HepG2 (cell line): ENCODE measurements around the gene ELMOD3.
"Not testable (repeated sequence)": the region's sequence is repeated elsewhere in the genome, so short reads cannot be mapped to it uniquely, and the experiment has no call there.

Experiments
- ARNT ChIP-seq: fragments of 450-650 bp; IDR thresholded peaks from 2 replicates; pipeline ENCODE4 v1.6.1; 2017
- ATF6 ChIP-seq: sonication (generic); formaldehyde crosslinking; conservative IDR thresholded peaks from 2 replicates; pipeline ENCODE4 v1.4.0; 2020; ENCODE audit warnings: missing genetic modification reagents
- CEBPB ChIP-seq: IDR thresholded peaks from 2 replicates; pipeline ENCODE4 v1.6.1; 2011; ENCODE audit warnings: low read depth, low read length, improper control_type of control experiment, borderline replicate concordance
- FOSL2 ChIP-seq: sonication (generic); formaldehyde crosslinking; IDR thresholded peaks from 2 replicates; pipeline ENCODE4 v1.4.0; 2020; ENCODE audit warnings: missing genetic modification reagents
- JARID2 ChIP-seq: sonication (generic); formaldehyde crosslinking; IDR thresholded peaks from 2 replicates; pipeline ENCODE4 v1.8.1; 2023; ENCODE audit warnings: missing genetic modification reagents, inconsistent platforms; ENCODE audit not compliant: insufficient replicate concordance
- POLR2A ChIP-seq, 2 experiments: IDR thresholded peaks; 2 replicates each; pipeline ENCODE4 v1.6.1; 2011; ENCODE audit warnings: low read depth in 2 of 2, low read length in 2 of 2, mild to moderate bottlenecking in 1 of 2, moderate library complexity in 1 of 2; ENCODE audit not compliant: insufficient read depth in 1 of 2
- SRF ChIP-seq: IDR thresholded peaks from 2 replicates; pipeline ENCODE4 v1.6.1; 2011; ENCODE audit warnings: mild to moderate bottlenecking, low read depth, low read length, moderate library complexity
- TCF12 ChIP-seq, 2 experiments: fragments of 450-650 bp in 1 of 2; sonication (generic) in 1 of 2; formaldehyde crosslinking in 1 of 2; IDR thresholded peaks; 2 replicates each; pipeline versions ENCODE4 v1.6.1 to v1.8.0; 2017 to 2022; ENCODE audit warnings: antibody characterized with exemption in 1 of 2, mild to moderate bottlenecking in 1 of 2, missing genetic modification reagents in 1 of 2, moderate library complexity in 1 of 2
- THAP9 ChIP-seq: sonication (generic); formaldehyde crosslinking; IDR thresholded peaks from 2 replicates; pipeline ENCODE4; 2020; ENCODE audit warnings: missing genetic modification reagents, mild to moderate bottlenecking, borderline replicate concordance
- ZBTB4 ChIP-seq: sonication (generic); formaldehyde crosslinking; IDR thresholded peaks from 2 replicates; pipeline ENCODE4 v1.4.0; 2020; ENCODE audit warnings: missing genetic modification reagents, mild to moderate bottlenecking, borderline replicate concordance
- ZBTB43 ChIP-seq: sonication (generic); formaldehyde crosslinking; conservative IDR thresholded peaks from 2 replicates; pipeline ENCODE4 v1.4.0; 2020; ENCODE audit warnings: missing genetic modification reagents

- not testable (repeated sequence) for TF ChIP-seq POLR2A (IDR thresholded peaks at IDR 0.05; ENCODE audit: insufficient read depth in 1 of 2, low read depth in 2 of 2, low read length in 2 of 2); SRF; ZBTB4 (CRISPR knock-in tag); FOSL2 (CRISPR knock-in tag); TCF12 (IDR thresholded peaks at IDR 0.05); TCF12 (CRISPR knock-in tag; IDR thresholded peaks at IDR 0.05); ZBTB43 (CRISPR knock-in tag); THAP9 (CRISPR knock-in tag); ARNT; JARID2 (CRISPR knock-in tag); ATF6 (CRISPR knock-in tag); CEBPB
These were observed 38.6 kb upstream of the ELMOD3 start for GRCh38 chr2:85315921-85316320.
